Hepatocyte (in vitro differentiated cells): ENCODE results near the gene RALGDS.

Experiments used
- EZH2phosphoT487 ChIP-seq: fragments of 200-600 bp; sonication (generic); IDR thresholded peaks from one replicate; pipeline ENCODE4 v1.6.1; 2018; ENCODE audit warnings: antibody characterized with exemption, mild to moderate bottlenecking, low read depth, moderate library complexity; ENCODE audit not compliant: unreplicated experiment, severe bottlenecking
- TF ChIP-seq, protein P1 (sequence below): fragments of 200-600 bp; sonication (generic); IDR thresholded peaks from 2 replicates; pipeline ENCODE4 v1.5.1; 2016; ENCODE audit warnings: antibody characterized with exemption, mild to moderate bottlenecking; ENCODE audit not compliant: poor library complexity

DNA sequence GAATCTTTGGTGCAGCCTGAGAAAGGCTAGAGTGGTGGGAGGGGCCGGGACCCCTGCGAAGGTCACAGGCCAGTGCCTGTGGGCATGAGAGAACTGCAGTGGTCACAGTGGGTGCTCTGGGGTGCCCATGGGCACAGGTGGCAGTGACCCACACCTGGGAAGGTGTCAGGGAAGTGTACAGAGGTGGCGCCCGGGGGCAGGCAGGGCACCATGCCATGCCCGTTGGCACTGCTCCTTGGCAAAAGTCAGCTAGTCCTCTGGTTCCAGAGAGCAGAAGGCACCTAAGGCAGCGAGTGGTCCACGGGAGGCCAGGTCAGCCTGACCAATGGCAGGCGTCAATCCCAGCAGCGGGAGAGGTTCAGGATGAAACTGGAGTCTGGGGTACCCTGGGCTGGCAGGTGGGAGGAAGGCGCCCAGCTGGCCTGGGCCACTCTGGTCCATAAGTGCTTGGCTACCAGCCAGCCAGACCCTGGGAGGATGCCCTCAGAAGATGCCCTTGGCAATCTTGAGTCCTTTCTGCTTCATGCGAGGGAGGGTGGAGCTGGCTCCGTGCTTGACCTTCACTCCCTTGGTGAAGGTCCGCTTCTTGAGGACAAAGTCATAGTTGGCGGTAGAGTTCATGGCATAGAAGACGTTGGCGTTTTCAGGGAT lies 22.8 kb downstream of the RALGDS start:
- TF ChIP-seq, protein P1, sequence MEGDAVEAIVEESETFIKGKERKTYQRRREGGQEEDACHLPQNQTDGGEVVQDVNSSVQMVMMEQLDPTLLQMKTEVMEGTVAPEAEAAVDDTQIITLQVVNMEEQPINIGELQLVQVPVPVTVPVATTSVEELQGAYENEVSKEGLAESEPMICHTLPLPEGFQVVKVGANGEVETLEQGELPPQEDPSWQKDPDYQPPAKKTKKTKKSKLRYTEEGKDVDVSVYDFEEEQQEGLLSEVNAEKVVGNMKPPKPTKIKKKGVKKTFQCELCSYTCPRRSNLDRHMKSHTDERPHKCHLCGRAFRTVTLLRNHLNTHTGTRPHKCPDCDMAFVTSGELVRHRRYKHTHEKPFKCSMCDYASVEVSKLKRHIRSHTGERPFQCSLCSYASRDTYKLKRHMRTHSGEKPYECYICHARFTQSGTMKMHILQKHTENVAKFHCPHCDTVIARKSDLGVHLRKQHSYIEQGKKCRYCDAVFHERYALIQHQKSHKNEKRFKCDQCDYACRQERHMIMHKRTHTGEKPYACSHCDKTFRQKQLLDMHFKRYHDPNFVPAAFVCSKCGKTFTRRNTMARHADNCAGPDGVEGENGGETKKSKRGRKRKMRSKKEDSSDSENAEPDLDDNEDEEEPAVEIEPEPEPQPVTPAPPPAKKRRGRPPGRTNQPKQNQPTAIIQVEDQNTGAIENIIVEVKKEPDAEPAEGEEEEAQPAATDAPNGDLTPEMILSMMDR: no peak
- TF ChIP-seq EZH2phosphoT487: no peak
